ENCODE results near the gene CLPX.
"Not testable (repeated sequence)": the region's sequence is repeated elsewhere in the genome, so short reads cannot be mapped to it uniquely, and the experiment has no call there.

The CLPX gene

DNA sequence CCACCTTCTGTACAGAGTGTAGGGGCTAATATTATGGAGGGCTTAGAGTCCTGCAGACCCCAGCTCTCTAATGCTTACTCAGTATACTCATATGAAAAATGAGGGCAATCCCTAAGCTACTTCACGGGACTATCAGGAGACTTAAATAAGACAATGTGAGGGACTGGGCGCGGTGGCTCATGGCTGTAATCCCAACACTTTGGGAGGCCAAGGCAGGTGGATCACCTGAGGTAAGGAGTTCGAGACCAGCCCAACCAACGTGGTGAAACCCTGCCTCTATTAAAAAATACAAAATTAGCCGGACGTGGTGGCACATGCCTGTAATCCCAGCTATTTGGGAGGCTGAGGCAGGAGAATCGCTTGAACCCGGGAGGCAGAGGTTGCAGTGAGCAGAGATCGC, 85.3 kb downstream of the CLPX start:
- DNase-seq, result not testable (repeated sequence)

DNA sequence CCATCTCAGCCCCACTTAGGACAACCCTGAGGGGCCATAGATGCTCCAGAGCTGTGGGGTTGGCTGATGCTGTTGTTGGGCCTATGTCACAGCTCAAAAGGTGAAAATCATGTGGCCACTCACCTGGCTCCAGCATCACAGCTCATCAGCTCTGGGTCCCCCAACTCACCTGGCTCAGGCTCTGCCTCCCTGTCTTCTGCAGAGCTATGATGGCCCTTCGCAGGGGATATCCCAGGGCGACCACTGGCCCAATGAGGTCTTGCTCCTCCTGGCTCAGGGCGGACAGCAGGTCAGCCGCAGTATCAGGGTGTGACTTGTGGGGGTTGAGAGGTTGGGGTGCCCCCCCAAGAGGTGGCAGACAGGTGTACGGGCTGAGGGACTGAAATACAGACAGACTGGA, 85.8 kb downstream of the CLPX start:
- DNase-seq, result no peak

Measured in inflammatory macrophage treated with lipopolysaccharide for 4 hours (primary cell).